K562 (cell line): ENCODE results near the gene EIF3K. TPM values are rescaled to one million over a fixed set of nuclear protein-coding genes. Genes with fewer than 3 reads are reported as not detected.

ENCODE experiments used
- BCL6 ChIP-seq: fragments of 250-450 bp; sonication (Bioruptor Pico); IDR thresholded peaks from 2 replicates; pipeline ENCODE4 v1.4.0; 2020
- CBX1 ChIP-seq: sonication (generic); IDR thresholded peaks from 2 replicates; pipeline ENCODE4 v1.6.1; 2016; ENCODE audit warnings: antibody characterized with exemption, low read depth, mild to moderate bottlenecking
- COPS2 ChIP-seq: fragments of 450-650 bp; conservative IDR thresholded peaks from 2 replicates; pipeline ENCODE4 v1.6.1; 2016; ENCODE audit warnings: mild to moderate bottlenecking, moderate library complexity
- CTBP1 ChIP-seq: fragments of 450-650 bp; IDR thresholded peaks from 2 replicates; pipeline ENCODE4 v1.6.1; 2016; ENCODE audit warnings: borderline replicate concordance
- CXXC5 ChIP-seq: fragments of 250-450 bp; sonication (Bioruptor Pico); IDR thresholded peaks from 2 replicates; pipeline ENCODE4 v1.8.0; 2022; ENCODE audit warnings: inconsistent platforms, mild to moderate bottlenecking, moderate library complexity
- DACH1 ChIP-seq: fragments of 450-650 bp; IDR thresholded peaks from 2 replicates; pipeline ENCODE4 v1.6.1; 2018; ENCODE audit not compliant: partially characterized antibody
- E2F4 ChIP-seq: sonication (generic); formaldehyde crosslinking; IDR thresholded peaks from 2 replicates; pipeline ENCODE4 v1.8.0; 2022; ENCODE audit warnings: mild to moderate bottlenecking, low read depth, missing genetic modification reagents
- ERF ChIP-seq: fragments of 450-650 bp; formaldehyde crosslinking; IDR thresholded peaks from 2 replicates; pipeline ENCODE4 v1.4.0; 2020; ENCODE audit warnings: mild to moderate bottlenecking, mixed read lengths
- HDAC3 ChIP-seq: fragments of 450-650 bp; IDR thresholded peaks from 2 replicates; pipeline ENCODE4 v1.6.1; 2018; ENCODE audit warnings: borderline replicate concordance, mild to moderate bottlenecking, moderate library complexity; ENCODE audit not compliant: partially characterized antibody
- ILF3 ChIP-seq: fragments of 450-650 bp; IDR thresholded peaks from 2 replicates; pipeline ENCODE4 v1.6.1; 2018; ENCODE audit warnings: antibody characterized with exemption, mild to moderate bottlenecking, moderate library complexity, borderline replicate concordance
- L3MBTL2 ChIP-seq: fragments of 450-650 bp; IDR thresholded peaks from 2 replicates; pipeline ENCODE4 v1.6.1; 2016; ENCODE audit warnings: mild to moderate bottlenecking, moderate library complexity
- NFYB ChIP-seq: IDR thresholded peaks from 2 replicates; pipeline ENCODE4 v1.6.1; 2011; ENCODE audit warnings: mild to moderate bottlenecking, moderate library complexity; ENCODE audit not compliant: insufficient read length; ENCODE audit errors: extremely low read depth
- PBX2 ChIP-seq, 2 experiments: IDR thresholded peaks in 1 of 2; conservative IDR thresholded peaks in 1 of 2; 2 replicates each; pipeline ENCODE4 v1.6.1; 2016; ENCODE audit warnings: low read depth in 2 of 2, mild to moderate bottlenecking in 1 of 2, missing compliant biosample characterization in 1 of 2, missing genetic modification characterization in 1 of 2, moderate library complexity in 1 of 2
- PML ChIP-seq: IDR thresholded peaks from 2 replicates; pipeline ENCODE4 v1.6.1; 2012; ENCODE audit warnings: low read length, inconsistent platforms
- POLR2G ChIP-seq: fragments of 200-400 bp; formaldehyde crosslinking; IDR thresholded peaks from 2 replicates; pipeline ENCODE4 v1.6.1; 2017; ENCODE audit warnings: low read depth, mild to moderate bottlenecking, antibody characterized with exemption, low read length, moderate library complexity
- TAF1 ChIP-seq: IDR thresholded peaks from 2 replicates; pipeline ENCODE4 v1.6.1; 2011; ENCODE audit warnings: mild to moderate bottlenecking, low read length, moderate library complexity; ENCODE audit not compliant: insufficient read depth, control insufficient read depth, severe bottlenecking; ENCODE audit errors: extremely low read depth
- TEAD1 ChIP-seq, 2 experiments: fragments of 450-650 bp in 1 of 2; sonication (generic) in 1 of 2; formaldehyde crosslinking; IDR thresholded peaks; 2 replicates each; pipeline versions ENCODE4 v1.4.0 to v1.8.0; 2020 to 2022; ENCODE audit warnings: mild to moderate bottlenecking in 2 of 2, missing genetic modification reagents in 1 of 2
- ZBTB7A ChIP-seq: IDR thresholded peaks from 2 replicates; pipeline ENCODE4 v1.6.1; 2011; ENCODE audit warnings: low read depth, mild to moderate bottlenecking, low read length, moderate library complexity, borderline replicate concordance; ENCODE audit not compliant: control insufficient read depth
- ZNF41 ChIP-seq: fragments of 250-450 bp; sonication (Bioruptor Pico); conservative IDR thresholded peaks from 2 replicates; pipeline ENCODE4 v1.4.0; 2020; ENCODE audit warnings: mild to moderate bottlenecking
- ZNF584 ChIP-seq: fragments of 200-800 bp; sonication (Bioruptor generic); IDR thresholded peaks from 2 replicates; pipeline ENCODE4 v1.6.1; 2016; ENCODE audit warnings: low read depth, mild to moderate bottlenecking, missing genetic modification characterization, missing compliant biosample characterization
- polyA plus RNA-seq, 8 experiments: library from polyadenylated mRNA; depleted of rRNA in 4 of 8; stranded (reverse) in 5 of 8; unstranded in 3 of 8; fragments of >200 nt; fragmentation: Nextera tagmentation in 2 of 8; fragmentation: Illumina TruSeq in 1 of 8; extraction: Ambion mirVana in 2 of 8; extraction: Trizol in 1 of 8; gene quantifications; 2 replicates each; pipeline versions ENCODE4 v1.2.1 to v1.2.3, GENCODE V29; 2011 to 2014; ENCODE audit warnings: inconsistent platforms in 1 of 8, missing spikeins in 1 of 8
- total RNA-seq, 7 experiments: library from RNA; depleted of rRNA in 6 of 7; stranded (reverse); fragments of >200 nt in 6 of 7; fragmentation: Illumina TruSeq in 2 of 7; extraction: Trizol in 2 of 7; gene quantifications; 2 replicates each; pipeline versions ENCODE4 v1.2.1 to v1.2.3, GENCODE V29; 2011 to 2021; ENCODE audit warnings: low replicate concordance in 1 of 7
- TF ChIP-seq, protein P1 (sequence below): sonication (generic); formaldehyde crosslinking; IDR thresholded peaks from 2 replicates; pipeline ENCODE4 v1.5.0; 2020; ENCODE audit warnings: missing genetic modification reagents

Gene EIF3K
- total and polyA plus RNA-seq, 9 of the 15 experiments (the other 6 are each of a cell fraction or from before 2014, with no cell fraction given), result 387 to 1,827 (median 733) TPM

DNA sequence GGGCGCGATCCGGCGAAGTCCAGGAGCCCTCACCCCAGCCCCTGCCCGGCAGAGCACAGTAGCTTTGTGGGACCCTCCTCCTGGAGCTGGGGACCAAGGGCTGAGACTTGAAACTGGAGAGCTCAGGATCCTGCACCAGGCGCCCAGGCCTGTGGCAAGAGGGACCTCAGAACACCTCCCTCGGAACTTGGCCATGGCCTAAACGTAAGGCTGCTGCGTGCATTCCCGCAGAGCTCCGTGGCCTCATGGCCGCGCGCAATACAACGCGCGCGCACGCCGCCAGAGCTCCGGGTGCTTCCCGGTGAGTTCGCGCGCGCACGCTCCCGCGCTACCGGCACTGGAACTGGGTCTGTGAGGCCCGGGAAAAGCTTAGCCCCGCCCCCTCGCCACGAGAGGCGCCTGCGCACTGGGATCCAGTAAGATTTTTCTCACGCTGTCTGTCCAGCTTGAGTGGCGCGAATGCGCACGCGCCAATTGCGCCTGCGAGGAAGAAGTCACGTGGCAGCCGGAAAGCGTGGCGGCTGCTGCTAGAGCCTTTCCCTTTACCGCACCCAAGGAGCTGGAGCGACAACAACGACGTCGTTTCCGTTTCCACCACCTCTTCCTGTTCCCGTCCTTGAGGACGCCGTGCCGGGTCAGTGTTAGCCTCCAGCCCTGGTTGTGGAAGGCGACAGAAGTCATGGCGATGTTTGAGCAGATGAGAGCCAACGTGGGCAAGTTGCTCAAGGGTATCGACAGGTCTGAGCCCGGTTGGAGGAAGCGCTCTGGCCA, at the start of gene EIF3K (continued):
- no peak for TF ChIP-seq PBX2 (CRISPR knock-in tag; IDR thresholded peaks at IDR 0.05; ENCODE audit: low read depth)
- no peak for TF ChIP-seq PBX2 (tag; conservative IDR thresholded peaks at IDR 0.05; ENCODE audit: low read depth)
- TF ChIP-seq HDAC3, result no peak
- peak; percentile 52 for TF ChIP-seq PML
- TF ChIP-seq CBX1, result no peak
- TF ChIP-seq, protein P1, sequence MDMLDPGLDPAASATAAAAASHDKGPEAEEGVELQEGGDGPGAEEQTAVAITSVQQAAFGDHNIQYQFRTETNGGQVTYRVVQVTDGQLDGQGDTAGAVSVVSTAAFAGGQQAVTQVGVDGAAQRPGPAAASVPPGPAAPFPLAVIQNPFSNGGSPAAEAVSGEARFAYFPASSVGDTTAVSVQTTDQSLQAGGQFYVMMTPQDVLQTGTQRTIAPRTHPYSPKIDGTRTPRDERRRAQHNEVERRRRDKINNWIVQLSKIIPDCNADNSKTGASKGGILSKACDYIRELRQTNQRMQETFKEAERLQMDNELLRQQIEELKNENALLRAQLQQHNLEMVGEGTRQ (CRISPR knock-in tag), result peak; percentile 97
- TF ChIP-seq ERF (CRISPR knock-in tag), result peak; percentile 79; the same call in 1 of the 2 replicates
- TF ChIP-seq TAF1, result peak; percentile 79
- no peak for TF ChIP-seq ILF3
- no peak for TF ChIP-seq ZNF41 (CRISPR knock-in tag)
- peak; percentile 91 for TF ChIP-seq POLR2G
- peak; percentile 83 for TF ChIP-seq CXXC5 (CRISPR knock-in tag)
- peak; percentile 40; the same call in 1 of the 2 replicates for TF ChIP-seq CTBP1
- TF ChIP-seq BCL6, result no peak
- peak; percentile 84 for TF ChIP-seq E2F4 (CRISPR knock-in tag)
- TF ChIP-seq DACH1, result no peak
- peak; percentile 72 for TF ChIP-seq L3MBTL2
- 0 out of 2 replicates have a peak, but pooled peaks have one; percentile 24 for TF ChIP-seq ZBTB7A
- no peak for TF ChIP-seq NFYB
- no peak for TF ChIP-seq ZNF584 (CRISPR knock-in tag)
- TF ChIP-seq COPS2, result no peak
- TF ChIP-seq TEAD1 (CRISPR knock-in tag; IDR thresholded peaks at IDR 0.05), result 0 out of 4 replicates have a peak, but pooled peaks of 1 of the 2 experiments have one; percentile 32
